NK-92 (cell line): ENCODE data around the gene SNRPD2.
"Not testable (repeated sequence)": the region's sequence is repeated elsewhere in the genome, so short reads cannot be mapped to it uniquely, and the experiment has no call there.

Experiments
- DNase-seq: peaks from one replicate; lab custom pipeline; 2025; ENCODE audit not compliant: unreplicated experiment; lab: John Stamatoyannopoulos, UW

Gene SNRPD2

GRCh38 chr19:45691516-45692186, at the start of gene SNRPD2:
Gene SNRPD2, minus strand, starts transcription at chr19:45691953. Its CDS starts 65 bp downstream, at chr19:45691888.
- peak; percentile 70 for DNase-seq

- no peak for DNase-seq
Measured at GRCh38 chr19:45739498-45740439, 48.0 kb upstream of the SNRPD2 start.

GRCh38 chr19:45733160-45733810, 41.5 kb upstream of the SNRPD2 start, which contains the start of gene MEIOSIN:
Gene MEIOSIN, plus strand, starts transcription at chr19:45733439. Its CDS starts 1,938 bp downstream, at chr19:45735377.
- DNase-seq, result no peak

- peak; percentile 53 for DNase-seq
Measured at GRCh38 chr19:45730368-45731288, 38.9 kb upstream of the SNRPD2 start, which contains the start of gene FBXO46. Gene FBXO46, minus strand, starts transcription at chr19:45730896. Its CDS starts 17,401 bp downstream, at chr19:45713495.

- DNase-seq, result no peak
Measured at GRCh38 chr19:45729800-45730290, 38.1 kb upstream of the SNRPD2 start.

- DNase-seq, result not testable (repeated sequence)
Measured at GRCh38 chr19:45728683-45729082, 36.9 kb upstream of the SNRPD2 start.

- not testable (repeated sequence) for DNase-seq
Measured at GRCh38 chr19:45720065-45720464, 28.3 kb upstream of the SNRPD2 start.

- DNase-seq, result no peak
Measured at GRCh38 chr19:45717983-45718650, 26.4 kb upstream of the SNRPD2 start.

GRCh38 chr19:45717131-45717982, 25.6 kb upstream of the SNRPD2 start:
- peak; percentile 87 for DNase-seq

GRCh38 chr19:45716359-45717130, 24.8 kb upstream of the SNRPD2 start:
- no peak for DNase-seq

GRCh38 chr19:45715139-45715538, 23.4 kb upstream of the SNRPD2 start:
- DNase-seq, result no peak

- DNase-seq, result no peak
Measured at GRCh38 chr19:45713141-45713540, 21.4 kb upstream of the SNRPD2 start.

- DNase-seq, result no peak
Measured at GRCh38 chr19:45712699-45713067, 20.9 kb upstream of the SNRPD2 start.

GRCh38 chr19:45711851-45712698, 20.3 kb upstream of the SNRPD2 start:
- DNase-seq, result no peak

GRCh38 chr19:45710356-45711130, 18.8 kb upstream of the SNRPD2 start:
- no peak for DNase-seq

GRCh38 chr19:45705710-45706415, 14.1 kb upstream of the SNRPD2 start:
- no peak for DNase-seq
